NCI-H2171 (cell line): ENCODE data around the gene BTBD2.
"Not testable (repeated sequence)": the region's sequence is repeated elsewhere in the genome, so short reads cannot be mapped to it uniquely, and the experiment has no call there.

Source experiments
- DNase-seq: peaks from one replicate; lab custom pipeline; 2025; lab: John Stamatoyannopoulos, UW

The BTBD2 gene

DNA sequence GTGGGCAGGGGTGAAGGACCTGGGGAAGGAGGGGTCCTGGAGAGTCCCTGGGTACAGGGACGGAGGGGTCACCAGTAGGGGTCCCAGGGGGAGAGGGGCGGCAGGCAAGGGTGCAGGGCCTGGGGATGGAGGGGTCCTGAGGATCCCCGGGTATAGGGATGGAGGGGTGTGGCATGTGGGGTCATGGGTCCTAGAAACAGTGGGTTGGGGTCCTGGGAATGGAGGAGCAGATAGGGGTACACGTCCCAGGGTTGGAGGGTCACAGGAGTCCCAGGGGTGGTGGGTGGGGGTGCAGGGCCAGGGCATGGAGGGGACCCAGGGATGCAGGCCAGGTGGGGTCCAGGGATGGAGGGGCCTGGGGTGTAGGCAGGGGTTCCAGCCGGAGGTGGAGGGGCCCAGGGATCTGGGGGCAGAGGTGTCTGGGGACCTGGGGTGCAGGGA lies 1.4 kb downstream of the BTBD2 start:
- DNase-seq, result no peak

DNA sequence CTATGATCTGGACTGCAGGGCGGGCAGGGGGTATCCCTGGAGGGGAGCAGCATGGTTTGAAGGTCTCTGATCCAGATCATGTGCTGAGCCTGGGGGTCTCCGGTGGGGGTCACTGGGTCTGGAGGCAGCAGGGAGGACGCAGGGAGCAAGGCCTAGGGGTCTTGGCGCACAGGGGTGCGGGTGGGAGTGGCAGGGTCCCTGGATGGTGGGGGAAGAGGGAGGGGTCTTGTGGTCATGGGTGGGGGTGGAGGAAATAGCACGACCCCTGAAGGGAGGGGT lies 1.9 kb downstream of the BTBD2 start:
- DNase-seq, result no peak

DNA sequence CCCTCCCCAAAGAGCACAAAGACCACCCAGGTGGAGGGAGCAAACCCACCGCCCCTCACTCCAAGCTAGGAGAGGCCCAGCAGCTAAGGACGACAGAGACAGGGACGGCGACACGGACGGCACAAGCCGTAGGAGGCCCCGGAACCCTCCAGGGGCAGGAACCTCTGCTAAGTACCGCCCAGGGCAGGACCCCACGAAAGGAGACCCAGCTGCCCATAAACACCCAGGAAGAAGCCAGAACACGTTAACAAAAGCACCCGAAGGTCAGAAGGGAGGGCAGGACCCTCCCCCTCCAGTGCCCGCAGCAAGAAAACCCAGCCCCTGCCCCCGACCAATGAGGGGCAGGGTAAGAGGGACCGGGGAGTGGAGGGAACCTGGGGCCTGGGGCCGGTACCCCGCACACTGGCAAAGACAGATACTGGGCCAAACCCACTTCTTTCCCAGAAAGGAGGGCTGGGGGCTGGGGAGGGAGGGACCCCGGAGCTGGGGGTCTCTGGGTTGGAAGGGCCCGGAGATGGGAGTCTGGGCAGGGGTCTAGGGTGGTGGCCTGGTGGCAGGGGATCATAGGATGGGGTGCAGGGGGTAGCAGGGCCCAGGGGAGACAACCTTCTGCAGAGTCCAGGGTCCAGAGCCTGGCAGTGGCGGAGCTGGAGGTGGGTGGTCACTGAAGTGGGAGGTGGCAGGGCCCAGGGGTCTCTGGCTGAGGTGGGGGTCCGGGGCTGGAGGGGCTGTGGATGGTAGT lies 2.4 kb downstream of the BTBD2 start:
- no peak for DNase-seq

DNA sequence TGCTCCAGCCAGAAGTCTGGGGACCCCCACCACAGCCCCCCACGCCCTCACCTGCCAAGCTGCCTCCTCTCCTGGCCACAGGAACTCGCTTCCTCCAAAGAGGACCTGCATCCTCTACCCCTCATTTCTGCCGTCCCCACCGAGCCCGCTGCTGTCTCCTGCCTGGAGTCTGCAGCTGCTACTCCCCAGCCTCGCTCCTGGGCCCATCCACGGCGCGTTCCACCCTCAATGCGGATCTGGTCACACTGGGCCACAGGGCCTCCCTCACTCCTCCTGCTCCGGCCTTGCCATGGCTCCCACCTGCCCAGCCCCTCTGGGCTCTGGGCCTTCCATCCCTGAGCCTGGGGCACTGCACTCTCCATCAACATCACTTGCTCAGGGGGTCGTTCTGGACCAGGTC lies 4.3 kb downstream of the BTBD2 start:
- DNase-seq, result no peak

DNA sequence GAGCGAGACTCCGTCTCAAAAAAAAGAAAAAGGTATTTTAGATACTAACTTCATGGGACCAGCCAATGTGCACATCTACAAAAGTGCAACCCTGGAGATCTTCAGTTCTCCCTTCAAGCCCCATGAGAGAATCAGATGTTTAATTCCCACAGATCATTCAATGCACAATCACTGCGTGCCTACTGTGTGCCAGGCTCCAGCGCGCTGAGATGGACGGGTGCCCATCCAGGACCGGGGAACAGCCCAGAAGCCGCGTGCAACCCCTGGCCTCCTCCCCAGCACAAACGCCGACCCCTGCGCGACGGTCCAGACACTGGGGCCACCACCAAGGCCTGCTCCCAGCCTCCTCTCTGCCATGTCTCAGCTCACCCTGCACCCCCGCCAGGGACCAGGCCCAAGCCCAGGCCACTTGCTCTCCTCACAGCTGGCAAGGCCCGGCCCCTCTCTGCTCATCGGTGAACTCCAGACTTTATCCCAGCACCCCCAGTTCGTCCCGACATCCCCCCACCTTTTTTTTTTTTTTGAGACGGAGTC lies 5.3 kb downstream of the BTBD2 start:
- DNase-seq, result no peak

DNA sequence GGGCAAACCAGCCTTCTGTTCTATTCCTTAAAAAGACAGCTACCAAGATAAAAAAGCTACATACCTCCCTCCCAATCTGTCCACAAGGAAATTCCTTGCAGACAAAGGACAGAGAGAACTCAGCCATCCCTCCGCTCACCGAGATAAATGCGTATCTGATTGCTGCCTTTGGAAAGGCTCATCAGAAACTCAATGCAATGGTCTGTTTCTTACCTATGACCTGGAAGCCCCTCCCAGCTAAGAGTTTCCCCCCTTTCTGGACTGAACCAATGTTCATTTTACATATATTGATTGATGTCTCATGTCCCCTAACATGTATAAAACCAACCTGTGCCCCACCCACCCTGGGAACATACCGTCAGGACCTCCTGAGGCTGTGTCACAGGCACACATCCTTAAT lies 11.6 kb downstream of the BTBD2 start:
- DNase-seq, result no peak

DNA sequence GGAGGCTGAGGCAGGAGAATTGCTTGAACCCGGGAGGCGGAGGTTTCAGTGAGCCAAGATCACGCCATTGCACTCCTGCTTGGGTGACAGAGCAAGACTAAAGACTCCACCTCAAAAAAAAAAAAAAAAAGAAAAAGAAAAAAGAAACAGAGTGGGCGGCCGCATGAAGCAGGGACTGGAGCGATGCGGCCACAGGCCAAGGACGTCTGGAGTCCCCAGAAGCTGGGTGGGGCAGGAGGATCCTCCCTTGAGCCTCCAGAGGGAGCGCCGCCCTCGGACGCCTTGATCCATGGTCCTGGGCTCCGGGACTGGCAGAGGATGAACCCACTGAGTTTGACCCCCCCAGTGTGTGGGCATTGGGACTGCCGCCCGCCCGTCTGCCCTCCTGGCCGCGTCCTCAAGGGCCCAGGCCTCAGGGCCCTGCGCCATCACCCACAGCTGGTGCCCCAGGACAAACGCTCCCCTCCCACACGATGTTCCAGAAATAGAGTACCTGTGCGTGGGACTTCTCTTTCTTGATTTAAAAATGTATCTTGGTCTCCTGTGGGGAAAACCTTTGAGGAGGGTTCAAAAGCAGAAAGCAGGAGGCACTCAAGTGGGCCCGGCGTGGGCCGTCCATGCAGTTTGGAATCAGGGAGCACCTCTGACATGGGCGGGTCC lies 15.5 kb downstream of the BTBD2 start:
- no peak for DNase-seq

DNA sequence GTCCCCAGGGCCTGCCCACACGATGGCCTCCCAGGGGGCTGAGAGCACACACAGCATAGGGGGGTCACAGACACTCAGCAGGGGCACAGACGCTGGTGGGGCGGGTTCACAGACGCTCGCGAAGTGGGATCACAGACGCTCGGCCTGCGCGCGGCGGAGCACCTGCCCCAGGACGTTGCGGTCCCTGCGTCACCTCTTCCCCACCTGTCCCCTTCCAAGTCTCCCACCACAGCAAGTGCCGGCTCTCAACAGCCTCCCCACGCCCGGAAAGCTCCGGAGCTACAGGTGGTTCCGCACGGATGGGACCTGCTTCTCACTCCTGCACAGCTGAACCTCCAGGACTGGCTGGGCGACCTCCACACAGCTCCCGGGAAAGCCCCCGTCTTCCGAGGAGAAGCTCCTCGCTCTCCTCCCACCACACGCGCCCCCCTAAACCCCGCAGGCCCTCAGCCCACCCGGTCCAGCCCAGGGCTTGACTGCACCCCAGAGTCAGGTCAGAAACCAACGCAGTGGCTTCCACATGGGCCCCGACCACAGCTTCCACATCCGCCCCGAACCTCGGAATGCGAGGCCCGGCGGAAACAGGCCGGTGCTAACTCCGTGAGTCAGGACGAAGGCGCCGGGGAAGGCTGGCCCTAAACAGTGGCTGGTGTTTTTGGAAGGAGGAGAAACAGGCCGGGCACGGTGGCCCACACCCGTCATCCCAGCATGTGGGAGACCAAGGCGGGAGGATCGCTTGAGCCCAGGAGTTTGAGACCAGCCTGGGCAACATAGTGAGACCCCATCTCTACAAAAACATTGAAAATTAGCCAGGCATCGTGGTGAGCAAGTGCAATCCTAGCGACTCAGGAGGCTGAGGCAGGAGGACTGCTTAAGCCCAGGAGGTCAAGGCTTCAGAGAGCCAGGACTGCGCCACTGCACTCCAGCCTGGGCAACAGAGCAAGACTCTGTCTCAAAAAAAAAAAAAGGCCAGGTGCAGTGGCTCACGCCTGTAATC lies 16.5 kb downstream of the BTBD2 start:
- no peak for DNase-seq

DNA sequence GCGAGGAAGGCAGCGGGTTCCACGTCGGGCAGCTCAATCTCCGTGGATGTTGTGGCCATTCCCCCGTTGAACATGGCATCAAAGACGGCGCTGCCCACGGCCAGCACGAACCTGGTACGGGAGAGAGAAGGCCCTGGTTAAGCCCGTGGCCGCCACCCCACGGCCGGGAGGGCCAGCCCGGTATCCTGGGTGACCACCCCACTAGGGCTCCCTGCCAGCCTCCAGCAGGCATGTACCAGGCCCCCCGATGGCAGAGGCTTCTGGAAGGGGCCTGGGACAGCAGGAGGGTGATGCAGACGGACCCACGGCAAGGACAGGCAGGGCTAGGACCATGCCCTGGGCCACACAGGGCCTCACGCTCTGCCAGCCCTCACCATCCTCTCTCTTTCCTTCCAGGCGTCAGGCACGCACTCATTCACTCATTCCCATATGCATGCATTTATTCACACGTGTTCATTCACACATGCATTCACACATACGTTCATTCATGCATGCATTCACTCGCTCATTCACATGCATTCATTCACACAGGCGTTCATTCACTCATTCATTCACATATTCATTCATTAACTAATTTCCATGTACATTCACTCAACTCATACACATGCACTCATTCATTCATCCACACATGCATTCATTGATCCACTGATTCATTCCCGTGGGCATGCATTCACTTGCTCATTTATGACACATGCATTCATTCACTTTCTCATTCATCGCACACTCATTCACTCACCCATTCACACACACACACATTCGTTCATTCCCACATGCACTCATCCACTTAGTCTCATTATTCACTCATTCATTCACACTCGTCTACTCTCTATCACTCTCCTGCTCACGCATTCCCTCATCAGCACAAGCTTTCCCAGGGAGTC lies 17.9 kb downstream of the BTBD2 start:
- DNase-seq, result no peak

DNA sequence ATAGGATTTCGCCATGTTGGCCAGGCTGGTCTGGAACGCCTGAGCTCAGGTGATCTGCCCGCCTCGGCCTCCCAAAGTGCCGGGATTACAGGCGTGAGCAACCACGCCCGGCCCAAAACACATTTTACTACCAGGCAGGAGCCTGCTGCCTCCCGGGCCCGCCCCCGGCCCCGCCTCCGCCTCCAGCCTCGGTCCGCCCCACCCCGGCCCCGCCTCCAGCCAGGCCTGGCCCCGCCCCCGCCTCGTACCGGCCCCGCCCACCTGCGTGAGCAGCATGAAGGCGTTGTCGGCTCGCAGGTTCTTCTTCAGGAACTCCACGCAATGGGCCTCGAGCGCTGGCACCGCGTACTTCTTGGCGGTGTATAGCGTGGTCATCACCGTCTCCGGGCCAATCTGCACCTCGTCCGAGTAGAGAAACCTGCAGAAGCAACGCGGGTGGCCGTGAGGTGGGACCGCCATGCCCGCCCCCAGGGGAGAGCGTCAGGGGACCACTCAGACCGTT lies 22.7 kb downstream of the BTBD2 start:
- no peak for DNase-seq

DNA sequence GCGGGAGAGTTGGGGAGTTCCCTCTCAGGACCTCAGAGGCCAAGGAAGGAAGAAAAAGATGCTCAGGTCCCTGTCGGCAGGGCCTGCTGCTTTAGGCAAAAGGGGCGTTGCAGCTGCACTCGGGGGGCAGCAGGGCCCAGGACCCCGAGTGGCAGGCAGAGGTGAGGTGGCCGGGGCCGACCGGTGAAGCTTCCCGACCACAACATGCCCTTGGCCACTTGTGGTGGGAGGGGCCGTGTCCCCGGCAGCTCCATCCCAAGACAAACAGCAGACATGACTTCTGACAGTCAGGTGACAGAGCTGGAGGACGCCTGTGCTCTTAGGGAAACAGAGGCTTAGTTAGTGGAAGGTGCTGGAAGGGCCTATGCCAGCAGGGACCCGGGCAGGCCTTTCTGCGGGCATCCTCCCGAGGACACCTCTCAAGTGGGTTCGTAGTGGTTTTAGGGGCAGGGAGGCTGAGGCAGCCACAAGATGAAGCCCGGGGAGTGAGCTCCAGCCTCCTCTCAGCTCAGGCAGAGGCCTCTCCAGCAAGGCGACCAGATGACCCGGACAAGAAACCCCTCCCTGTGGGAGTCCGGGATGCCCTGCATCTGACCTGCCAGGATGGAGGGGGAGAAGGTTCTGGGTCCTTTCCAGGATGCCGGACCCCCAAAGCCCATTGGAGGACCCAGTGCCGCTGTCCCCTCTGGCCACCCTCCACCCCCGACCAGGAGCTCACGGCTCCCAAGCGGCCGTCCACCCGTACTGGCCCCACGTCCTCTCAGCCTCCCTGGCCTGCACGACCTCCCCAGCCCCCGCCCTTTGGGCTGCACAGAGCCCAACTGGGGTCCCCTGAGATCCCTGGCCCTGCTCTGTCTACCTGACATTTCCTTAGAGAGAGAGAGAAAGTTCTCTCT lies 24.2 kb downstream of the BTBD2 start:
- DNase-seq, result no peak

DNA sequence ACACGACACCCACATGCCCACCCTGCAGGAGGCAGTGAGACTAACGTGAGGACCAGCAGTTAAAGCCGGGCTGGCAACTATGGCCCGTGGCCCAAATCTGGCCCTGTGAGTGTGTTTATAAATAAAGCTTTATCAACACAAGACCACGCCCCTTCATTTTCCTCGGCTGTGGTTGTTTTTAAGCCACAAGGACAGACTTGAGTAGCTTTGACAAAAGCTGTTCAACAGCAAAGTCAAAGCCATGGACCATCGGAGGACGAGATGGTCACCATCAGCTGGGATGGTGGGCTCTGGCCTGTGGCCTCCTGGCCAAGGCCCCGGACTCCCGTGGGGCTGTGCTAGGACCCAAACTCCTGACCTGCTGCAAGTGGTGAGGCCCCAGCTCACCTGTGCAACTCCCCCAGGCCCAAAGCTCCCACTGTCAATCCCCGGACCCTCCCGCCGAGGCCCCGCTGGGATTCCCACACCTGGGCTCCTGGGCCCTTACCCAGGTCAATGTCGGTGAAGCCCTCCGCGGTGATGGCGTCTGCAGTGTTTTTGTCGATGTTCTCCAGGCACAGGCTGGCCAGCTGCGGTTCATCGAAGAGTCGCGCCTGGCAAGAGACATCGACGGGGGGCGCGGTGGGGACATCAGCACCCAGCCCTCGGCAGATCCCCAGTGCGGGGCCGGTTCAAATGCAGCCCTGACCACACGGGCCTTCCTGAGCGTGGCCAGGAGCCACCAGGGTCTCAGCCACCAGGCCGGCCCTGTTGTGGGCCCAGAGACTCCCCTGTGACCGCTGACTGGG lies 25.1 kb downstream of the BTBD2 start:
- no peak for DNase-seq

DNA sequence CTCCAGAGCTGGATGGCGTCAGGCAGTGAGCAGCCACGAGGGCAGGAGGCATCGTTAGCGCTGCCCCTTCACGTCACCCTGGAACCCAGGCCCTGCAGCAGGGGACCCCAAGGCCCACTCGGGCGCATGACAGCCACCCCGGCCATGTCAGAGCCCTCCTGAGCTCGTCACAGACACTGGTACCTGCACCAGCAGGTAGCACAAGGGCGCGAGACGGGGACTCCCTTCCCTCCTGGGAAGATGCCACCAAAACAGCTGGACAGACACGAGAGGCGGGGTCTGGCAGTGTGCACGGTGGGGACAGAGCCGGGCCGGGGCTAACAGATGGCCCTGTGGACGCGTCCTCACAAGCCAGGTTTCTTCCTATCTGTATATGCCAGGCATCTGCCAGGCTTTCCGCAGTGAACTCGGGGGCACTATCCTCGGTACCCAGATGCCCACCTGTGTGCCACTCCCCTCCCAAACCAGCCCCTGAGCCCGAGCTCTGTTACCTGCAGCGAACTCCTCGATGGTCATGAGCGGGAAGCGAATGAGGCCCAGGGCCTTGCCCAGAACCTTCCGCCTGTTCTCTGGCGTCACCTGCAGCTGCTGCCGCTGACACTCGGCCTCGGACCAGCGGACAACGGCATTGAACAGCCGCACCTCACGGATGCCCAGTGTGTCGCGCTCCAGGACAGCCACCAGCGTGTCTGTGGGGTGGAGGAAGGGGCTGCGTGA lies 25.8 kb downstream of the BTBD2 start:
- no peak for DNase-seq

DNA sequence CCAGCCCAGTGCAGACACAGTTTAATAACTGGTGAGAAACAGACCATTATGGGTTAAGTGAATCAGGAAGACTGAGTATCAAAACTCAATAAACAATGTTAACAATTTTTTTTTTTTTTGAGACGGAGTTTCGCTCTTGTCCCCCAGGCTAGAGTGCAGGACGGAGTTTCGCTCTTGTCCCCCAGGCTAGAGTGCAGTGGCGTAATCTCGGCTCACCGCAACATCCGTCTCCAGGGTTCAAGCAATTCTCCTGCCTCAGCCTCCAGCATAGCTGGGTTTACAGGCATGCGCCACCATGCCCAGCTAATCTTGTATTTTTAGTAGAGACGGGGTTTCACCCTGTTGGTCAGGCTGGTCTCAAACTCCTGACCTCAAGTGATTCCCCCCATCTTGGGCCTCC lies 27.1 kb downstream of the BTBD2 start:
- DNase-seq, result not testable (repeated sequence)

DNA sequence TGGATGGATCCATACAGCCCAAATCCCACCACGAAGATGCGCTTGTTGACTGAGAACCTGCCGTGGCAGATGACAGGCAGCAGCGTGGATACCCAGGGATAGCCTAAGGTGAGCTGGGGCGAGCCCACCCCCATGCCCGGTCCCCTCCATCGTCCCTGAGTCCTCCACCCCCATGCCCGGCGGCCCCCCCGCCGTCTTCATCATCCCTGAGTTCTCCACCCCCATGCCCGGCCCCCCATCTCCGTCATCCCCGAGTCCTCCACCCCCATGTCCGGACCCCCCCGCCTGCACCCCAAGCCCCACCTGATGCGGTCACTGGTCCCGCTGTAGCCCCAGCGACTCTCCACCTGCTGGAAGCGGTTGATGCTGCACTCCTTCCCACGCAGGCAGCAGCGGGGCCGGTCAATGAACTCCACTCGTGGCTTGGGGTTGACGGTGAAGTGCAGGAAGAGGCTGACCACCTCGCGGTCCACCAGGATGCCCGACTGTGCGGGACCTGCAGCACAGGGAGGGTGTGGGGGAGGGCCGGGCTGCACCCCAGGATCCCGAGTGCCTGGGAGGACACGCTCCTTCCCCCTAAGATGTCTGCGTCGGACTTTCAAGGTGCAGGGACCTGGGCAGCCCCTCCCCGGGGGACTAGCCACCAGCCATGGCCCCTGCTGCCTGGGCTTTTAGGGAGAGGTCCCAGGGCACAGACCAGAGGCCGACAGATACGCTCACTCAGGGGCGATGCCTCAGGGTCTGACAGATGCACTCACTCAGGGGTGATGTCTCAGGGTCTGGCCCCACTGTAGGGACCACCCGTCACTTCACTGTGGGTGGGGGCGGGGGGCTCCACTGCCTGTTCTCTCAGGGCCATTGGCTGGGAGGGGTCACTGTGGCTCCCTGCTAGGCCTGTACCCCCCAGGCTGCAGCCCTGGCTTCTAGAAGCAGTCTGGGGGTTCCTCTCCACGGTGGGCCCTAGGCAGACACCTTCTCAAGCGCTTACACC lies 28.0 kb downstream of the BTBD2 start:
- no peak for DNase-seq

DNA sequence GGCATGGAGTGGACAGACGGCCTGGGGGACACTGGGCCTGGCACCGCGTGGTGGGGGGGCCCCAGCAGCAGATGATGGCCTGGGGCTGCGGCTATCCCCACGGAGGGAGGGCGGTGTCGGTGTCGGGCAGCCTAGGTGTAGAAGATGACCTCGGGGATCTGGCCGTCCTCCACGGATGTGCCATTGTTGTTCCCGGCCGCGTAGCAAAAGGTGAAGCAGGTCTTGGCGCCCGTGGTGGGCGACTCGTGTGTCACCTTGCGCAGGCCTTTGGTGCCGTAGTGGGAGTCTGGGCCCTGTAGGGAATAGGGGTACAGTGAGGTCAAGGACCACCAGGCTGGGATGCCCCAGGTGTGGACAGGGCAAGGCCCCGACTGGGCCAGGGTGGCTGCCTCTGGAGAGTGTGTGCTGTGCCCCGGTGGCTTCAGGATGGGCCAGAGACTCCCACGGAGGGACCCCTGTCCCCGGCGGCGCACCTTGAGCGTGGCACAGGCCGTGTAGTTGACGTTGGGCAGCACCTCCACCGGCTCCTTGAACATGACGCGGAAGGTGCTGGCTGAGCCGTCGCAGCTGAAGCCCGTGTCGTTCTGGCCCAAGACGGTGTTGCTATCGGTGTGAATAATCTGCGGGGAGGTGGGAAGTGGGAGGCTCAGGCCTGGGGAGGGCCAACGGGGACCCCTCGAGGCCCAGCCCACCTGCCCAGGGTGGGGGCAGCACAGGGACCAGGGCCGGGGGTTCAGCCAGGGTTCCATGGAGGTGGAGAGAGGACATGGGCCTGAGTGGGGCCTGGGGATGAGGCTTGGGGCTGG lies 29.0 kb downstream of the BTBD2 start:
- DNase-seq, result no peak
